NCI-H2171 treated with DMSO at 0.1 percent for 48 hours (cell line): ENCODE results near the gene LYRM9.
"Not testable (repeated sequence)": the region's sequence is repeated elsewhere in the genome, so short reads cannot be mapped to it uniquely, and the experiment has no call there.

Experiments
- DNase-seq: peaks from one replicate; lab custom pipeline; 2025; lab: John Stamatoyannopoulos, UW

LYRM9 gene

GRCh38 chr17:27906226-27906580, 13.0 kb upstream of the LYRM9 start:
- DNase-seq, result no peak

GRCh38 chr17:27905447-27906225, 12.5 kb upstream of the LYRM9 start:
- DNase-seq, result no peak

GRCh38 chr17:27904534-27905446, 11.6 kb upstream of the LYRM9 start:
- DNase-seq, result no peak

GRCh38 chr17:27904114-27904513, 10.9 kb upstream of the LYRM9 start:
- no peak for DNase-seq

GRCh38 chr17:27899525-27899924, 6.4 kb upstream of the LYRM9 start:
- no peak for DNase-seq

- no peak for DNase-seq
These were observed 4.9 kb upstream of the LYRM9 start for GRCh38 chr17:27898096-27898495.

GRCh38 chr17:27896701-27897100, 3.5 kb upstream of the LYRM9 start:
- DNase-seq, result no peak

- no peak for DNase-seq
These were observed 2.9 kb upstream of the LYRM9 start for GRCh38 chr17:27895940-27896535.

- no peak for DNase-seq
These were observed 2.1 kb upstream of the LYRM9 start for GRCh38 chr17:27895123-27895895.

- DNase-seq, result no peak
These were observed 807 bp upstream of the LYRM9 start for GRCh38 chr17:27893841-27894503.

GRCh38 chr17:27892542-27892865, 661 bp downstream of the LYRM9 start:
- no peak for DNase-seq

GRCh38 chr17:27891841-27892240, 1.3 kb downstream of the LYRM9 start:
- no peak for DNase-seq

- no peak for DNase-seq
These were observed 3.4 kb downstream of the LYRM9 start for GRCh38 chr17:27889711-27890251.

- DNase-seq, result no peak
These were observed 4.2 kb downstream of the LYRM9 start for GRCh38 chr17:27888945-27889344.

GRCh38 chr17:27888067-27888466, 5.1 kb downstream of the LYRM9 start:
- no peak for DNase-seq

- DNase-seq, result not testable (repeated sequence)
These were observed 6.7 kb downstream of the LYRM9 start for GRCh38 chr17:27886348-27886906.

- DNase-seq, result no peak
These were observed 10.9 kb downstream of the LYRM9 start for GRCh38 chr17:27882162-27882840.

- peak; percentile 70 for DNase-seq
These were observed 13.1 kb downstream of the LYRM9 start for GRCh38 chr17:27879987-27880608.

GRCh38 chr17:27878776-27879562, 14.2 kb downstream of the LYRM9 start:
- no peak for DNase-seq
